Calu3 (cell line): ENCODE measurements around the gene MRPL42. TPM values are rescaled to one million over a fixed set of nuclear protein-coding genes. Genes with fewer than 3 reads are reported as not detected.

Source experiments
- BruUV-seq: library from RNA; stranded (reverse); fragments of 400-500 nt; replicated peaks from 2 replicates; lab custom pipeline; 2021; lab: Mats Ljungman, UMichigan
- CTCF ChIA-PET: fragments of 300-600 bp; sonication (Branson Sonifier 250); formaldehyde crosslinking; loops from one replicate; lab custom pipeline; 2022; ENCODE audit warnings: antibody characterized with exemption; lab: Charles Lee
- DNase-seq: peaks from one replicate; pipeline ENCODE4 v3.0.0; 2022
- H3K27ac Mint-ChIP-seq: one replicate; pipeline ENCODE4 v1.8.0; 2022; ENCODE audit warnings: mixed read lengths; ENCODE audit not compliant: unreplicated experiment
- H3K27me3 Mint-ChIP-seq: one replicate; pipeline ENCODE4 v1.8.0; 2022; ENCODE audit warnings: mixed read lengths; ENCODE audit not compliant: unreplicated experiment
- H3K36me3 Mint-ChIP-seq: one replicate; pipeline ENCODE4 v1.8.0; 2022; ENCODE audit warnings: mild to moderate bottlenecking, moderate library complexity, mixed read lengths; ENCODE audit not compliant: insufficient read depth, unreplicated experiment
- H3K4me1 Mint-ChIP-seq: one replicate; pipeline ENCODE4 v1.8.0; 2022; ENCODE audit warnings: mild to moderate bottlenecking, low read depth, mixed read lengths; ENCODE audit not compliant: unreplicated experiment
- H3K4me3 Mint-ChIP-seq: one replicate; pipeline ENCODE4 v1.8.0; 2022; ENCODE audit warnings: mild to moderate bottlenecking, low read depth, moderate library complexity, mixed read lengths; ENCODE audit not compliant: unreplicated experiment
- H3K9me3 Mint-ChIP-seq: one replicate; pipeline ENCODE4 v1.8.0; 2022; ENCODE audit warnings: low read depth, mixed read lengths; ENCODE audit not compliant: unreplicated experiment
- intact Hi-C: fragments of 100-400 bp; cut with micrococcal nuclease; formaldehyde crosslinking; loops from one replicate; pipeline ENCODE4 v1.10.0; 2022; ENCODE audit not compliant: unreplicated experiment
- total RNA-seq: library from RNA; stranded (reverse); gene quantifications from 2 replicates; pipeline ENCODE4 v1.2.3, GENCODE V29; 2022
- TF ChIP-seq, protein P1 (sequence below): fragments of 200-600 bp; IDR thresholded peaks from one replicate; pipeline ENCODE4 v1.8.0; 2022; ENCODE audit warnings: antibody characterized with exemption; ENCODE audit not compliant: unreplicated experiment

MRPL42 gene
- total RNA-seq, 1 experiment from 2014 or later = 94.9 TPM

DNA sequence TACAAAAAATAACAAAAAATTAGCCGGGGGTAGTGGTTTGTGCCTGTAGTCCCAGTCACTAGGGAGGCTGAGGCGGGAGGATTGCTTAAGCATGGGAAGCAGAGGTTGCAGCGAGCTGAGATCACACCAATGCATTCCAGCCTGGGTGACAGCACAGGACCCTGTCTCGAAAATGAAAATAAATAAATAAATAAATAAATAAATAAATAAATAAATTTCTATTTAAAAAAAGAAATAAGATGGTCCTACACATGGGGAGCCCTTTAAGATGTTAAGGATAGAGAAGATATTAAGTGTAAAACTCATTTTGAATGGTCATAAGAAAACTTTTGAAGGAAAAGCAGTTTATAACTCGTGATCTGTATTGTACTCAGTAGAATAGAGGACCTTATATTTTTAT is 8.2 kb upstream of the MRPL42 start:
- CTCF ChIA-PET = no interaction called here

GRCh38 chr12:93460003-93460402 is 7.3 kb upstream of the MRPL42 start:
- CTCF ChIA-PET = interaction anchor here (0.7 kb wide), 1 partner anchor 1991 kb away, joined by 3 read pairs; no protein-coding TSS in a partner anchor
- TF ChIP-seq, protein P1, sequence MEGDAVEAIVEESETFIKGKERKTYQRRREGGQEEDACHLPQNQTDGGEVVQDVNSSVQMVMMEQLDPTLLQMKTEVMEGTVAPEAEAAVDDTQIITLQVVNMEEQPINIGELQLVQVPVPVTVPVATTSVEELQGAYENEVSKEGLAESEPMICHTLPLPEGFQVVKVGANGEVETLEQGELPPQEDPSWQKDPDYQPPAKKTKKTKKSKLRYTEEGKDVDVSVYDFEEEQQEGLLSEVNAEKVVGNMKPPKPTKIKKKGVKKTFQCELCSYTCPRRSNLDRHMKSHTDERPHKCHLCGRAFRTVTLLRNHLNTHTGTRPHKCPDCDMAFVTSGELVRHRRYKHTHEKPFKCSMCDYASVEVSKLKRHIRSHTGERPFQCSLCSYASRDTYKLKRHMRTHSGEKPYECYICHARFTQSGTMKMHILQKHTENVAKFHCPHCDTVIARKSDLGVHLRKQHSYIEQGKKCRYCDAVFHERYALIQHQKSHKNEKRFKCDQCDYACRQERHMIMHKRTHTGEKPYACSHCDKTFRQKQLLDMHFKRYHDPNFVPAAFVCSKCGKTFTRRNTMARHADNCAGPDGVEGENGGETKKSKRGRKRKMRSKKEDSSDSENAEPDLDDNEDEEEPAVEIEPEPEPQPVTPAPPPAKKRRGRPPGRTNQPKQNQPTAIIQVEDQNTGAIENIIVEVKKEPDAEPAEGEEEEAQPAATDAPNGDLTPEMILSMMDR = no peak
- intact Hi-C loops = no loop called here
- no peaks in the 10 kb centered on the region for H3K4me1 Mint-ChIP-seq
- H3K4me3 Mint-ChIP-seq = no peak overlapping the region
- no peaks in the 10 kb centered on the region for H3K36me3 Mint-ChIP-seq
- DNase-seq = no peak
- H3K9me3 Mint-ChIP-seq = no peaks in the 10 kb centered on the region
- BruUV-seq = no TSS peak
- H3K27ac Mint-ChIP-seq = no peak overlapping the region
- no peaks in the 10 kb centered on the region for H3K27me3 Mint-ChIP-seq

More for the DNA sequence above, 8.2 kb upstream of the MRPL42 start:
- H3K27ac Mint-ChIP-seq = no peak overlapping the region
- no peaks in the 10 kb centered on the region for H3K36me3 Mint-ChIP-seq
- intact Hi-C loops = no loop called here
- BruUV-seq = no TSS peak
- H3K4me1 Mint-ChIP-seq = no peaks in the 10 kb centered on the region
- no peaks in the 10 kb centered on the region for H3K9me3 Mint-ChIP-seq
- H3K27me3 Mint-ChIP-seq = no peaks in the 10 kb centered on the region
- TF ChIP-seq, protein P1 = no peak
- no peak for DNase-seq
- no peak overlapping the region for H3K4me3 Mint-ChIP-seq

GRCh38 chr12:93460902-93461301 is 6.4 kb upstream of the MRPL42 start:
- CTCF ChIA-PET = no interaction called here
- H3K4me1 Mint-ChIP-seq = no peaks in the 10 kb centered on the region
- intact Hi-C loops = no loop called here

DNA sequence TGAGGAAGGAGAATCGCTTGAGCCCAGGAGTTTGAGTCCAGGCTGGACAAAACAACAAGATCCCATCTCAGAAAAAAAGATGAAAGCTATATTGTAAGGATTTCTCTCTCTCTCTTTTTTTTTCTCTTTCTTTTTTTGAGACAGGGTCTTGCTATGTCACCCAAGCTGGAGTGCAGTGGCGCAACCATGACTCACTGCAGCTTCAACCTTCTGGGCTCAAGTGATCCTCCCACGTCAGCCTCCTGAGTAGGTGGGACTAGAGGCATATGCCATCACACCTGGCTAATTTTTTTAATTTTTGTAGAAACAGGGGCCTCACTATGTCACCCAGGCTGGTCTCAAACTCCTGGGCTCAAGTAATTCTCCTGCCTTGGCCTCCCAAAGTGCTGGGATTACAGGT is 5.8 kb upstream of the MRPL42 start:
- TF ChIP-seq, protein P1 = no peak
- Mint-ChIP-seq H3K4me1 (no peaks in the 10 kb centered on the region), H3K27me3 (no peaks in the 10 kb centered on the region), H3K9me3 (peaks cover 3% of the 10 kb centered on the region), H3K4me3 (no peak overlapping the region), H3K27ac (no peak overlapping the region), H3K36me3 (no peaks in the 10 kb centered on the region)
- no peak for DNase-seq
- intact Hi-C loops = no loop called here
- BruUV-seq = no TSS peak
- CTCF ChIA-PET = no interaction called here

More at GRCh38 chr12:93460902-93461301, 6.4 kb upstream of the MRPL42 start:
- TF ChIP-seq, protein P1 = no peak
- BruUV-seq = no TSS peak
- Mint-ChIP-seq H3K9me3 (peaks cover 3% of the 10 kb centered on the region), H3K27ac (no peak overlapping the region), H3K4me3 (no peak overlapping the region), H3K36me3 (no peaks in the 10 kb centered on the region), H3K27me3 (no peaks in the 10 kb centered on the region)
- DNase-seq = no peak
